Measurements from ENCODE around the gene CFAP61.

DNA sequence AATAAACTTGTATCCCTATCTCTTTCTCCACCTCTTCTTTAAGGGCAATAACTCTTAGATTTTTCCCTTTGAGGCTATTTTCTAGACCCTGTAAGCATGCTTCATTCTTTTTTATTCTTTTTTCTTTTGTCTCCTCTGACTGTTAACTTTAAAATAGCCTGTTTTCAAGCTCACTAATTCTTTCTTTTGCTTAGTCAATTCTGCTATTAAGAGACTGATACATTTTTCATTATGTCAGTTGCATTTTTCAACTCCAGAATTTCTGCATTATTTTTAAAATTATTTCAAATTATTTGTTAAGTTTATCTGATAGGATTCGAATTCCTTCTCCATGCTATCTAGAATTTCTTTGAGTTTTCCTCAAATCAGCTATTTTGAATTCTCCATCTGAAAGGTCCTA, 84.0 kb downstream of the CFAP61 start:
- TF ChIP-seq CTCF (conservative IDR thresholded peaks at IDR 0.05; ENCODE audit: low read length) = no peak
- no peak for TF ChIP-seq EZH2phosphoT487 (IDR thresholded peaks at IDR 0.05; ENCODE audit: borderline replicate concordance)

Data from Loucy (cell line).